ENCODE measurements around the gene ARID5A. TPM values are rescaled to one million over a fixed set of nuclear protein-coding genes. Genes with fewer than 3 reads are reported as not detected.

The ARID5A gene
- total and polyA plus RNA-seq, 2 of the 13 experiments (the other 11 are each of a cell fraction or from before 2014, with no cell fraction given), result 6.0 to 9.5 TPM

- TF ChIP-seq ZFP91 (CRISPR knock-in tag; IDR thresholded peaks at IDR 0.05; ENCODE audit: borderline replicate concordance) (peak; percentile 22; the same call in 1 of the 2 replicates), RFXAP (CRISPR knock-in tag; IDR thresholded peaks at IDR 0.05; ENCODE audit: borderline replicate concordance) (no peak), ZNF263 (CRISPR knock-in tag; IDR thresholded peaks at IDR 0.05) (no peak; the same call in 1 of the 2 replicates), ZNF546 (CRISPR knock-in tag; conservative IDR thresholded peaks at IDR 0.05) (0 out of 2 replicates have a peak, but pooled peaks have one; percentile 44), MXI1 (IDR thresholded peaks at IDR 0.05; ENCODE audit: borderline replicate concordance, low read depth, low read length) (peak; percentile 46; the same call in 1 of the 3 replicates), ZNF788 (CRISPR knock-in tag; IDR thresholded peaks at IDR 0.05; ENCODE audit: borderline replicate concordance) (no peak), SP2 (CRISPR knock-in tag; IDR thresholded peaks at IDR 0.05) (peak; percentile 89), GATAD1 (CRISPR knock-in tag; IDR thresholded peaks at IDR 0.05) (peak; percentile 27; the same call in 1 of the 2 replicates), THAP11 (CRISPR knock-in tag; IDR thresholded peaks at IDR 0.05) (peak; percentile 98), POLR2A (IDR thresholded peaks at IDR 0.05; ENCODE audit: insufficient read depth in 1 of 2, low read depth in 2 of 2, low read length in 2 of 2) (peak; percentile 43 to 88; a peak in 3 of 4 replicates), RELA (CRISPR knock-in tag; IDR thresholded peaks at IDR 0.05) (0 out of 2 replicates have a peak, but pooled peaks have one; percentile 48), RXRB (CRISPR knock-in tag; IDR thresholded peaks at IDR 0.05; ENCODE audit: borderline replicate concordance) (no peak), ELF3 (CRISPR knock-in tag; IDR thresholded peaks at IDR 0.05) (peak; percentile 51; the same call in 1 of the 2 replicates), SOX13 (IDR thresholded peaks at IDR 0.05) (no peak), SOX13 (CRISPR knock-in tag; conservative IDR thresholded peaks at IDR 0.05 in 1 of 2, IDR thresholded peaks at IDR 0.05 in 1 of 2) (peak in 1 of 2 experiments; percentile 27; a peak in 1 of 4 replicates), ZNF770 (CRISPR knock-in tag; IDR thresholded peaks at IDR 0.05) (peak; percentile 8; the same call in 1 of the 2 replicates), ZNF501 (CRISPR knock-in tag; IDR thresholded peaks at IDR 0.05) (peak; percentile 71), PRPF4 (IDR thresholded peaks at IDR 0.05; ENCODE audit: low read depth, low read length, poor library complexity, severe bottlenecking) (no peak), POGZ (CRISPR knock-in tag; IDR thresholded peaks at IDR 0.05) (peak; percentile 61), ZNF589 (CRISPR knock-in tag; conservative IDR thresholded peaks at IDR 0.05) (0 out of 2 replicates have a peak, but pooled peaks have one; percentile 55), DRAP1 (CRISPR knock-in tag; IDR thresholded peaks at IDR 0.05) (peak; percentile 63; the same call in 1 of the 2 replicates), KDM6A (CRISPR knock-in tag; IDR thresholded peaks at IDR 0.05; ENCODE audit: low read depth) (no peak), ZNF773 (CRISPR knock-in tag; IDR thresholded peaks at IDR 0.05; ENCODE audit: borderline replicate concordance) (peak; percentile 41; the same call in 1 of the 2 replicates), CCDC6 (CRISPR knock-in tag; IDR thresholded peaks at IDR 0.05) (0 out of 2 replicates have a peak, but pooled peaks have one; percentile 61)
Measured at GRCh38 chr2:96536445-96537065, at the start of gene ARID5A (continued).
